Femur (tissue), 1 donor: ENCODE data around the gene ASPSCR1.
A peak's percentile ranks its signal among the peaks of the same experiment; 100 is the strongest.

Source experiments
- DNase-seq: peaks from one replicate; pipeline ENCODE4 v3.0.0-alpha.2; 2017

ASPSCR1 gene

DNA sequence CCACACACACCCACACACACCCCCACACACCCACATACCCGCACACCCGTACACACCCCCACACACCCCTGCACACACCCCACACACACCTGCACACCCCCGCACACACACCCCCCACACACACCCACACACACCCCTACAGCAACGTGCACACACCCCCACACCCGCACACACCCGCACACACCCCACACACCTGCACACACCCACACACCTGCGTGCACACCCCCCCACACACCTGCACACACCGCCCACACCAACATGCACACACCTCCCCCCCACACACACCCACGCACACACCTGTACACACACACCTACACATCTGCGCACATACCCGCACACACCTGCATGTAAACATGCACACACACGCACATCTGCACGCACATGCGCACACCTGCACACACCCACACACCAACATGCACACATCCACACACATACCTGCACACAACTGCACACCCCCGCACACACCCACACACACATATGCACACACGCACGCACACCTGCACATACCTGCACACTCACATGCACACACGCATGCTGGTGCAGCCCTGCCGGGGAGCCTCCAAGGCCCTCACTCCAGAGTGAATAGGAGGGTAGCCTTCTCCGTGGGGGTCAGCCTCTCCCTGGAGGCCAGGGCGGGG lies 7.5 kb downstream of the ASPSCR1 start:
- no peak for DNase-seq

DNA sequence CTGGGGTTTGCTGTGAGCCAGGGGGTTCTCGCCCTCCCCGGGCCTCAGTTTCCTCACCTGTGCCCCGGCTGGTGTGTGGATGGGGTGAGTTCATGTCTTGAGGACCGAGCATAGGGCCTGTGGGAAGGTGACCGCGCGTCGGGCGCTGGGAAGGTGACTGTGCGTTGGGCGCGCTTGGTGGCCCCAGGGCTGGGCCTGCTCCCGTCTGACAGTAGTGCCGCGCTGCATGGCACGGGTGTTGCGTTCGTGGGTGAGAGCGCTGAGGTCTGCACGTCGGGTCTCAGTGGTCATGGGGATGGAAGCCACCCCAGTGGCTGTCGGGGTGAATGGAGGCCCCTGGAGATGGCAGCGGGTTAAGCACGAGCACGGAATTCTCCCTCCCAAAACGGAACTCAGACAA lies 9.2 kb downstream of the ASPSCR1 start:
- no peak for DNase-seq

DNA sequence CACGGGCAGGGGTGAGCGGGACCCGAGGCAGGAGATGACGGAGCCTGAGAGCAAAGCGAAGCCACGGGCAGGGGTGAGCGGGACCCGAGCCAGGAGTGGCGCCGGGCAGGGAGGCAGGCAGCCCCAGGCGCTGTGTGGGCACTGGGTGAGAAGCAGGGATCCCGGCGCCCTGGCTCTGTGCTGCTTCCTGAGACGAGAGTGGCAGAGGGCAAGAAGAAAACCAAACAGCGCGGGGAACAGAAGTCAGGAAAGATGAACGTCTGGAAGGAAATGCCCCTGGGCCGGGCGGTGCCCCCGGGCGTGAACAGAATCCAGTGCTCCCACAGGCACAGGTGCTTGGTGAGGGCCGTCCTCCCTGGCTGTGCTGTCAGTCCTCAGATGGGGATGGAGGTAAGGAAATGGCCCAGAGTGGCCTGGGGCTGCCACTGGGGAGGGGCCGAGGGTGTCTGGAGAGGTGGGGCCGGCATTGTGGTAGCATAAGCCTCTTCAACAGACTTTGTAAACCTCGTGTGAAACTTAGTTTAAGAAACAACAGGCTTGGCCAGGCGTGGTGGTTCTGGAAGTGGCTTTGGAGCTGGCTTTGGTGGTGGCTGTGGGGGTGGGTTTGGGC lies 9.8 kb downstream of the ASPSCR1 start:
- no peak for DNase-seq

DNA sequence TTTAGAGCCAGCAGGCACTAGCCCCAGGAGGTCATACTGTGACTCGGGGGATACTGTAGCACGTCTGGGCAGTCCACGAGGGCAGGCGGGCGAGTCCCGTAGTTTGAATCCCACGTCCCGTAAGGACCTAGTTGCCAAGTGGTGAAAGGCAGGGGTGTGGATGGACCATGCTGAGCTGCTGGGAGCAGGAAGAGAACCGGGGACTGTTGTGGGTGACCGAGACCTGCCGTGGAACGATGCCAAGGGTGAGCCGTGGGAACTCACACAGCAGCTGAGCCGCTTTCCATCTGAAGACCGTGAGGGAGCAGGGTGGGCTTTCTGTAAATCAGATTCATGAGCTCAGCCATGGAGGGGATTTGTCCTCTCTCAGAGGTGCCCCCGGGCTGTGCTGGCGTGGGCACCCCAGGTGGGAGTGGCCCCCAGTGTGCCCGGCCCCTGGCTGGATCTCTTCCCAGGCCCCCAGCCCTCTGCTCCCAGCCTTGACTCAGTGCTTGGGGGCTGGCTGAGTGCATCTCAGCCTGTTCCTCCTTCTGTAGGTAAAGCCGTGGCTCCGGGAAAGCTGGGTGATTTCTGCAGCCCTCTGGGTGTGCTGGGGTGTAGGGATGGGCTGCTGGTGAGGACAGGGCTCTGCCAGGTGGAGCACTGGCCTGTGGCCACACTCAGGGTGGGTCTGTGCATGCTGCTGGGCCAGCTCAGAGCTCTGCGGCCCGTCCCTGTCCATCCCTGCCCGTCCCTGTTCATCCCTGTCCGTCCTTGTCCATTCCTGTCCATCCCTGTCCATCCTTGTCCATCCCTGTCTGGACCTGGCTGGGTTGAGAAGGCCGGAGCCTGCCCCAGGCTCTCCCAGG lies 13.6 kb downstream of the ASPSCR1 start:
- DNase-seq: no peak

DNA sequence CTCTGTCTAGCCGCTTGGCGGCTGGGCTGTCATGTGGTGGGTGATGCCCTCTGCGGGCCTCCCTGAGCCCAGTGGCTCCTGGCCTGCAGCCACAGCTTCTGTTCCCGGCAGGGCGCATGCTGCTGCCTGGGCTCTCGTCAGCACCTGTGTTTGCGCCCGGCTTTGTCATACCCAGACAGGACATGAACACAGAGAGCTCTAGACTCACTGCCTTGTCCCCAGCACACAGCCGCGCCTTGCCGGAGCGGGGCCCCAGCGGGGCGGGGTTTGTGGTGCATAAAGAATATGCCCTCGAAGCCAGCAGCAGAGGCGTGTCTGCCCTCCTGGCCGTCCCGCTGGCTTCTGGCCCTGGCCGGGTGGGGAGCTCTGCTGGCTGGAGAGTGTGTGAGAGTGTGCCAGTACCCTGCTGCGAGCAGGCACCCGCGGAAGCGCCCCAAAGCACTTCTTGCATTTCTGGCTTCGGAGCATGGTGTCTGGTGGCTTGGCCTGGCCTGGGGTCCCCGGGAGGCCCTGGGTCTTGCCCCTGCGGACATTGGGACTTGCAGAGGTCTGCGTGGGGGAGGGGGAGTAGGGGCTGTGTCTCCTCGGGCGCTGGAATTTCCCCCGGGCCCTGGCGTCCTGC lies 14.4 kb downstream of the ASPSCR1 start:
- peak; percentile 91 for DNase-seq

DNA sequence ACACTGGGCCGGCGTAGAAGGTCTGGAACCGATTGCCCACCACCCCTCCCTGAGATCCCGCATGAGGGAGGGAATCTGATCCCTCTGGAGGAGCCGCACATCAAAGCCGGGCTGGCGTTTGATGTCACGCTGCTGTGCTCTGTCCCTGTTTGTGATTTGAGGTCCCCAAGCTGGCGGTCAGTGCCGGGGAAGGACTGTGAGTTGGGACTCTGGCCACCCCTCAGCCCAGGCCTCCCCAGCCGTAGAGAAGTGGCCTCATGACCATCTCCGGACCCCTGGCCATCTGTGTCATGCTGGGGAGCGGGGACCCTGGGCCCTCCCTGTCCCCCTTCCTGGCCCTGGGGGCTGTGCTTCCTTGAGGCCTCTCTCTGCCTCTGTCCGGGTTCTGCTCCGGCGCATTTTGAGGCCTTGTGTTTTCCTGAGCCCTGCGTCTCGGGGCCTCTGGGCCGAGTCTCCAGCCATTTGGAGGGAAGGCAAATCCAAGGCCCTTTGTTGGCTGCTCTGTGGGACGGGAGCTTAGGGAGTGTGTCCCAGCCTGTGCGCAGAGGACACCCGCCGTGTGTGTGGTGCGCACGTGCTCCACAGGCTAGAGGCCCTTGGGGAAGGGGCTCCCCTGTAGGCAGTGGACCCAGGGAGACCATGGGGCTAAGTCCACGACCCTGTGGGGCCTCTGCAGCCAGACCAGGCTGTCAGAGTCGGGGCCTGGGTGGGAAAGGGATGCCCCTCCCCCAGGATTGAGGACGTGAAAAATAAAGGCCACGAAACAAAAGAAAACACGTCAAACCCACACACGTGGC lies 15.1 kb downstream of the ASPSCR1 start:
- no peak for DNase-seq

DNA sequence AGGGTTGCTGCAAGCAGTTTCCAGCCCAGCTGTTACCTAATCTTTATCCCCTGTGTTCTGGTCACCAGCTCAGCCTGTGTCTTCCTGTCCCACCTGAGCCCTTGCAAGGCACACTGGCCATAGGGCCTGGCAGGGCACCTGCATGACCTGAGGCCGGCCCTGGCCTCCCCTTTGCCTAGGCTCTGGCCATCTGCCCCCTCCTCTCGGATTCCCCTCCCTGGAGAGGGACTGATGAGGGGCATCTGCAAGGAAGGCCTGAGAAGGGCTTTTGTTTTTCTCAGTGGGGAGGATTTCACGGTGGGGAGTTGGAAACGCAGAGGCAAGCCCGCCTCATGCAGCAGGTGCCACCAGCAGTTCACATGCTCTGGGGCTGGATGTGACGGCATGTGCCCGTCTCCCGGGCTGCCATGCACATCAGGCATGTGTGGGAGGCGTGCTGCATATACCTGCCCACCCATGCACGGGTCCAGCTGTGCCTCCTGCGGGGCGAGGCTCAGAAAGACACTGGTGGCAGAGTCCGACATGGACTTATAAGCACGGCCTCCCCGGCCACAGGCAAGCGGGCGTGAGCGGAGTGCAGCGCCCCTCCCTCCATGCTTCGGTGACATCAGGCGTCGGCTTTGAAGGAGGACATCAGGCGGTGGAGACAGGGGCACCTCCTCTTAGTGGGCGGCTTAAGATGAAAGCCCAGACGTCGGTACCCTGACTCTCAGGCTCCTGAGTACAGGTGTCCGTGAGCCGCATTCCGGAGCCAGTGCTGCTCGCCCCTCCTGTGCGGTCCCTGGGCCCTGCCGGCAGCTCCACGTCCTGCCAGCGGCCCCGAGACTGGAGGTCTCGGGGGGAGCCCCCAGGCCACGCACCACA lies 16.5 kb downstream of the ASPSCR1 start:
- no peak for DNase-seq

DNA sequence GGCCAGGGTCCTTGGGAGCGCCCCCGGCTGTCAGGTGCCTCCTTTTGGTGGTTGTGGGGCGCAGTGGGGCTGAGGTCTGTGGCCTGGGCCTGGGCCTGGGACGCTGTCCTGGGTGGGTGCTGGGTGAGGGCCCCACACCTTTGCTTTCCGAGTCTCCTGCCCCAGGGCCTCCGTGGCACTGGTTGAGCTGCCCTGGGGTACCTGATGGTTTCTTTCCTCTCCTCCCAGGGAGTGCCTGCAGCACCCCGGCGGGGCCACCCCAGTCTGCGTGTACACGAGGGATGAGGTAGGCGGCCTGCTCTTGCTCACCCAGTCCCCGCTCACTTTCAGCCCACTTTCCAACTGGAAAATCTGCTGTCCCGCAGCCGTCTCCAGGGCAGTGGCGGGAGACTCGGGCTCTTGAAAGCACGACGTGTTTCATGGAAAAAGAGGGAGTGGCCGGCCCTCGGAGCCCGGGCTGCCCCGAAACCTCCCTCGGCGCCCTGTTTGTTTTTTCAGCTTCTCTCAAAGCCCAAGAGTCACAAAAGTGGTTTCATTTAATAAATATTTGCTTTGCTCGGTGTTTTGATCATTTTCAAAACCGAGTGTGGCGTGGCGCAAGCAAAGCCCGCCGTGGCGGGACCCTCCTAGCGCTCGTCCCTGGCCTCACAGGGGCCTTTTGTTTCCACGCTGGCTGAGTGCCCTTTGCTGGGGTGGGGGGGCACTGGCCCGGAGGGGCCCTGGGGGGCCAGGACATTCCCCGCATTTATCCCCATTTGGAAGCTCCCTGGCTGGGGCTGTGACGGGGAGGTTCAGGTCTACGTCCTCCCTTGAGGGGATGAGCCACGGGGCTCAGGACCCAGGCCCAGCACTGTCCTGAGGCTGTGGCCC lies 17.4 kb downstream of the ASPSCR1 start:
- peak; percentile 52 for DNase-seq

DNA sequence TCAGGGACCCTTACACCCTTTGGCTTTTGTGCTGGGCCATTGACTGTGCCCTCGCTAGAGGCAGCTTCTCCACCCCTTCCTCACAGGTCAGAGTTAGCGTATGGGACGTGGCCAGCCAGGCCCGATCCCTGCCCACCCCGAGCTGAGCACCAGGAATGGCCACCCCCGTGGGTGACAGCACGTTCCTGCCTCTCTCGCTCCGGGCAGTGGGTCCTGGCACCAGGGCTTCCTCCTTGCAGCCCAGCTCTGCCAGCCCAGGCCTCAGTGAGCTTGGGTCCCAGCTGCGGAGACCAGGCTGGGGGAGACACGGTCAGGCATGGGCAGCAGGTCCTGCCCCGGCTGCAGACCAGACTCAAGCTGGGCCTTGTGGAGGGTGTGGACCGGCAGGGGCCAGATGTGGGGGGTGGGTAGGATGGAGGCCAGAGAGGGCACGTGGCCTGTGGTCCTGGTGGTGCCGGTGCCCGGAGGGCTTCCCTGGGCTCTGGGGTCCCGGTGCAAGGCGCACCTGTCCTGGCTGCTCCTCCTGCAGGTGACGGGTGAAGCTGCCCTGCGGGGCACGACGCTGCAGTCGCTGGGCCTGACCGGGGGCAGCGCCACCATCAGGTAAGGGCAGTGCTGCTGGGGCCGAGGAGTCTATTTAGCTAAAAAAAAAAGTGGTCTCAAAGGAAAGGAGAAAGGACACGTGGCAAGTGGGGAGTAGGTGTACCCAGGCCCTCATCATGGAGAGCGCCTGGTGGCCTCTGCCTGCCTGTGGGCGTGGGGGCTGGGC lies 18.2 kb downstream of the ASPSCR1 start:
- DNase-seq: no peak

DNA sequence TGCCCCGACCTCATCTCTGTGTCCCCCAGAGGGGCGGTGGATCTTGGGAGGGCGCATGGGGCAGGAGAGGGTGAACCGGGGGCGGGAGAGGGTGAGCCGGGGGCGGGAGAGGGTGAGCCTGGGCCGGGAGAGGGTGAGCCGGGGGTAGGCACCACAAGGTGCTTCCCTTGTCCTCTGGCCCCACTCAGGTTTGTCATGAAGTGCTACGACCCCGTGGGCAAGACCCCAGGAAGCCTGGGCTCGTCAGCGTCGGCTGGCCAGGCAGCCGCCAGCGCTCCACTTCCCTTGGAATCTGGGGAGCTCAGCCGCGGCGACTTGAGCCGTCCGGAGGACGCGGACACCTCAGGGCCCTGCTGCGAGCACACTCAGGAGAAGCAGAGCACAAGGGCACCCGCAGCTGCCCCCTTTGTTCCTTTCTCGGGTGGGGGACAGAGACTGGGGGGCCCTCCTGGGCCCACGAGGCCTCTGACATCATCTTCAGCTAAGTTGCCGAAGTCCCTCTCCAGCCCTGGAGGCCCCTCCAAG lies 18.9 kb downstream of the ASPSCR1 start:
- DNase-seq: no peak

DNA sequence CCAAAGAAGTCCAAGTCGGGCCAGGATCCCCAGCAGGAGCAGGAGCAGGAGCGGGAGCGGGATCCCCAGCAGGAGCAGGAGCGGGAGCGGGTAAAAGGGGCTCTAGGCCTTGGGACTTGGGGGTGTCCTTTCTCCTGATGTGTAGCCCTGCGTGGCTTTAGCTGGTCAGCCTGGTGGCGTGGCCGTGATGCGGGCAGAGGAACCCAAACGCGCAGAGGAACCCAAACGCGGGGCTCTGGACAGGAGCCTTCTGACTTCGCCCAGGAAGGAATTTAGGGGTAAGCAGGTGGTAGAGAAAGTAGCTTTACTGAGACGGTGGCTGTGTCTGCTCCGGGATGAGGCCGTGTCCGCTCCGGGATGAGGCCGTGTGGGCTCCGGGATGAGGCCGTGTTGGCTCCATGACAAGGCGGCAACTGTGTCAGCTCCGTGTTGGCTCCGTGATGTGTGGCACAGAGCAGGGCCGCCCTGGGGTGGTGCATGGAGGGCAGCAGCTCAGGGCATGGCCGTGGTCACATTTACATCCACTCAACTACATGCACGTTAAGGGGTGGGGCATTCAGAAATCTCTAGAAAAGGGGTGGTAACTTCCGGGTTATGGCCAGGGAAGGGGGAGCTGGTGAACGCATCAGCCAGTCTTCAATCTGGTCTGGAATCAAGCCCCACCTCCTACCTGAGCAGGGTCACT lies 19.5 kb downstream of the ASPSCR1 start:
- DNase-seq: no peak

DNA sequence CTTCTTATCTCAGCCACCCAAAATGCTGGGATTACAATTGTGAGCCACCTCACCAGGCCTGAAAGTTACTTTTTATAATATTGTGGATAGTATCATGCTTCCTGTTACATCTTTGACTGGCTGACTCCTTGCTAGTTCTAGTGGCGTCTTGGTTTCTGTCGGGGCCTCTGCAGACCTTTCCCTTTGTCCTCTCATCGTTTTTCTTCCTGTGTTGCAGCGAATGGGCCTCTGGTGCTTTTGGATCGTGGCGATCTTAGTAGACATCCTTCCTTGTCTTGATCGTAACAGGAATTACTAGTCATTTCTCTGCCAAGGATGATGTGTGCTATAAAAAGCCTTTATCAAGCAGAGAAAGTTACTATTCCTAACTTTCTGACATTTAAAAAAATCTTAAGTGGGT lies 20.8 kb downstream of the ASPSCR1 start:
- DNase-seq: no peak

DNA sequence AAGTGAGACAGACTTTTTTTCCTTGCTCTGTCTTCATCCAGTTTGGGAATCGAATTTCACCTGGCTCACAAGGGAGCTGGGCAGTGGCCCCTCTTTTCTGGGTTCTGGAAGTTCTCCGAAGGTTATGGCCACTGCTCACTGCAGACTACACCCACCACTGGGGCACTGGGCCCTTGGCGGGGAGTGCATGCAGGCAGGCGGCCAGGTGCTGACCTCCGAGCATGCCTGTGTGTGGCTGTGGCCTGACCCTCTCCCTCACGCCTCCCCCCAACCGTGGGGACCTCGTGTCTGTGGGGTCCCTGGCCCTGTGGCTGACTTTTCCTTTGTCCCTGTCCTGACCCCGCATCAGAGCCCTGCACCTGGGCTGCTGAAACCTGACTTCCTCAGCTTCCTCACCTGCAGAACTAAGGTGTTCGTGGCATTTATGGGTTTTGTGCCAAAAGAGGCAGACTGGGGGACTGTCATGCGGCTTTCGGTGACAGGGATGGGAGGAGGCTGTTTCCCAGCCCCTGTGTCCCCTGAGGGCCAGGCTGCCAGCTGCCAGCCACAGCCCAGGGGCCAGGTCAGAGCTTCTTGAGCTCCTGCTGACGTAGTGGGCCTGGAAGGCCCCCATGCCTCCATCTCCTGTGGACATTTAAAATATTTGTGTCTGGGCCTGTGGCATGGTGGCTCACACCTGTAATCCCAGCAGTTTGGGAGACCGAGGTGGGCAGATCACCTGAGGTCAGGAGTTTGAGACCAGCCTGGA lies 21.4 kb downstream of the ASPSCR1 start:
- DNase-seq: peak; percentile 47

DNA sequence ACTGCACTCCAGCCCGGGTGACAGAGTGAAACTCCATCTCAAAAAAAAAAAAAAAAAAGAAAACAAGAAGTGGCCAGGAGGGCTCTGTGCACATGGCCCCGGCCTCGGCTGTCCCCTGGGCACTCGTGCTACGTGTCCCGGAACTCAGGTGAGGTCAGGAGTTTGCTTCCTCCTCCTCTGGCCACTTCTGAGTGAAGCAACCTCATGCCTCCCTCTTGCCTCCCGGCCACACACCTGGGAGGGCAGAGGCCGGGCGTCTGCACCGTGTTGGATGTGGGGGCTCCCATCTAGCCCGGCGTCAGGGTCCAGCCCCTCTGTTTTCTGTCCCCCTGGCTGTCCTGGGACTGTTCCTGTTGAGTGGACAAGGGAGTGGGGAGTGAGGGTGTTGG lies 22.2 kb downstream of the ASPSCR1 start:
- DNase-seq: no peak

DNA sequence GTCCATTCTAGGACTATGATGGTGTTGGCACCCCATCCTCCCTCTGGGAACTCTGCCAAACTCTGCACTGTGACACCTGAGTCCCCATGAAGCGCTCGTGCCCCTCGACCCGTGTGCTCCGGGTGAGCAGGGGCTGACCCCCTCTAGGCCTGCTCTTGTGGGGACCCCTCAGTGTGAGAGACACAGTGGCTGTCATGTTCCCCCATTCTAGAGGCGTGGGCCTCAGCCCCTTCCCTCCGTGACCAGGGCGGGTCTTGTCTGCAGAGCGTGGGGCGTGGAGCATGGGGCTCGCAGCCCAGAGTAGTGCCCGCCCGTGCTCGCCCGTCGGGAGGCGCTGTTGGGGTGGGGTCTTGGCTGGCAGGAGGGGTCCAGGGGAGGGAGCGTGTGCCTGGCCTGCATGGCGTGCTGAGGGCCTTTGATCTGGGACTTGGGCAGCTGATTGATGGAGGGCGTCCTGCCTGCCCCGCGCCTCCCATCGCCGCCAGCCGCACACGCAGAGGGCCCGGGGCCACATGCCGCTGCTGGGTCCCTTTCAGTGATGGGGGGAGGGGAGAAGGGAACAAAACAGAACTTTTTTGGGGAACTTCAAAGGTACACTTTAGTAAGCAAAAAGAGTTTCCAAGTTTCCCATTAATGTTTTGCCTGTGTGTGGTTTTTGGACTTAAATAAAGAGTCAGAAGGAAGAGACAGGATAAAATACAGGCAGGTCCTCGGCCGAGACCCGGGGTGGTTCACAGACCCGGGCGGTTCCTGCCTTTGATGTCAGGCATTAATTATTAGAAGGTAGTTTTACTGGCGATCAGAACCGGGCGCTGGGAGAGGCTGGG lies 22.8 kb downstream of the ASPSCR1 start:
- no peak for DNase-seq

DNA sequence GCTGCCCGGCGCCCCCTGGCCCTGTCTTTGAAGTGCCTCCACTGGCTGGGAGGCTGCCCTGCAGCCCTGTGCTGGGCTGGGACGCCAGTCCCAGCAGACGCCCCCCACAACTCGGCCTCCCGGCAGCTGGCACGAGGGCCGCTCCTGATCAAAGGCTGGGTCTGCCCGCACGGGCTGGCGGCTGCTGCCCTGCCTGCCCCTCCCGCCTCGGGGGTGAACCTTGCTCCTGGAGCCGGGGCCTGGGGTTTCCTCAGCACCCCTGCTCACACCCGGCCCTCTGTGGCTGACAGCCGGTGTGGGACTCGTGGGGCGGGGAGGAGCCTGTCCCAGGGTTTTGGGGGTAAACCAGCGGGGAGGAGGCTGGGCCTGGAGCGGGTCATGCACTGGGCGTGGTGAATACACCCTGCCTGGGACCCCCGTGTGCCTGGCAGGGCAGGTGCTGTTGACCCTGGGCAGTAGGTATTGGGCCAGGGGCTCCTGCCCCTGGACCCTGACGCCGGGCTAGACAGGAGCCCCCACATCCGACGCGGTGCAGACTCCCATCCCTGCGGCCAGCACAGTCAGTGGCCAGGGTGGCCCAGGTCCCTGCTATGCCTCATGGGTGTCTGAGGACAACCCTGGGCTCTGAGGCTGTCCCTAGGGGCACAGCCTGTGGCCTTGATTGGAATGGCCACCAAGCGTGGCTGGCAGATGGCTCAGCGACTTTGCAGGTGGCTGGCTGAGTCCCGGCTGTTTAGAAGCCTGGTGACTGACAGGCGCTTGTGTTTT lies 23.6 kb downstream of the ASPSCR1 start:
- DNase-seq: no peak
